SK-N-SH treated with all-trans-retinoic acid at 6 μM for 48 hours (cell line): ENCODE measurements around the gene NADSYN1.

Experiments used
- ATAC-seq: fragments of 200-7000 bp; cut with Tn5 transposase; 3 replicates; pipeline ENCODE4 v1.9.1; 2020; ENCODE audit warnings: mild to moderate bottlenecking, moderate library complexity
- ARNTL ChIP-seq: fragments of 450-650 bp; formaldehyde crosslinking; IDR thresholded peaks from 2 replicates; pipeline ENCODE4 v1.5.0; 2020; ENCODE audit warnings: low read depth, mild to moderate bottlenecking, moderate library complexity, borderline replicate concordance
- BACH2 ChIP-seq: fragments of 250-450 bp; sonication (Bioruptor Pico); IDR thresholded peaks from 2 replicates; pipeline ENCODE4 v1.9.0; 2021; ENCODE audit warnings: mild to moderate bottlenecking, borderline replicate concordance
- CSDC2 ChIP-seq: fragments of 250-450 bp; sonication (Bioruptor Pico); IDR thresholded peaks from 2 replicates; pipeline ENCODE4 v1.5.0; 2020; ENCODE audit warnings: mild to moderate bottlenecking, moderate library complexity
- ESRRG ChIP-seq: fragments of 250-450 bp; sonication (Bioruptor Pico); IDR thresholded peaks from 2 replicates; pipeline ENCODE4 v1.6.1; 2021; ENCODE audit warnings: mild to moderate bottlenecking
- GLIS3 ChIP-seq: fragments of 250-450 bp; sonication (Bioruptor Pico); IDR thresholded peaks from 2 replicates; pipeline ENCODE4 v1.5.0; 2020; ENCODE audit warnings: mild to moderate bottlenecking, moderate library complexity
- ISL1 ChIP-seq: fragments of 250-450 bp; sonication (Bioruptor Pico); IDR thresholded peaks from 2 replicates; pipeline ENCODE4 v2.1.2; 2022; ENCODE audit warnings: mild to moderate bottlenecking, moderate library complexity
- OSR1 ChIP-seq: fragments of 250-450 bp; sonication (Bioruptor Pico); IDR thresholded peaks from 2 replicates; pipeline ENCODE4 v1.8.0; 2022; ENCODE audit warnings: moderate library complexity, mild to moderate bottlenecking, inconsistent platforms
- PPARA ChIP-seq: fragments of 250-450 bp; sonication (Bioruptor Pico); IDR thresholded peaks from 2 replicates; pipeline ENCODE4 v1.5.0; 2020; ENCODE audit warnings: mild to moderate bottlenecking, borderline replicate concordance
- RARB ChIP-seq: fragments of 250-450 bp; sonication (Bioruptor Pico); IDR thresholded peaks from 2 replicates; pipeline ENCODE4 v1.8.0; 2021; ENCODE audit warnings: mild to moderate bottlenecking, moderate library complexity
- TCF4 ChIP-seq: fragments of 250-450 bp; sonication (Bioruptor Pico); IDR thresholded peaks from 2 replicates; pipeline ENCODE4 v1.8.0; 2021; ENCODE audit warnings: mild to moderate bottlenecking, moderate library complexity, borderline replicate concordance
- TOX ChIP-seq: fragments of 250-450 bp; sonication (Bioruptor Pico); IDR thresholded peaks from 2 replicates; pipeline ENCODE4 v1.8.0; 2021; ENCODE audit warnings: mild to moderate bottlenecking, moderate library complexity, borderline replicate concordance
- TSHZ2 ChIP-seq: fragments of 250-450 bp; sonication (Bioruptor Pico); IDR thresholded peaks from 2 replicates; pipeline ENCODE4 v1.5.0; 2020; ENCODE audit warnings: mild to moderate bottlenecking, moderate library complexity
- ZC3H10 ChIP-seq: fragments of 250-450 bp; sonication (Bioruptor Pico); IDR thresholded peaks from 2 replicates; pipeline ENCODE4 v1.5.1; 2021; ENCODE audit warnings: mild to moderate bottlenecking, moderate library complexity
- ZFP30 ChIP-seq: fragments of 450-650 bp; formaldehyde crosslinking; IDR thresholded peaks from 2 replicates; pipeline ENCODE4 v1.5.0; 2022; ENCODE audit warnings: mild to moderate bottlenecking, moderate library complexity
- ZNF565 ChIP-seq: fragments of 450-650 bp; formaldehyde crosslinking; conservative IDR thresholded peaks from 2 replicates; pipeline ENCODE4 v1.5.0; 2020; ENCODE audit warnings: low read depth, mild to moderate bottlenecking, moderate library complexity
- ZNF70 ChIP-seq: fragments of 450-650 bp; formaldehyde crosslinking; IDR thresholded peaks from 2 replicates; pipeline ENCODE4 v1.5.0; 2020; ENCODE audit warnings: mild to moderate bottlenecking, moderate library complexity
- TF ChIP-seq, protein P1 (sequence below): fragments of 250-450 bp; sonication (Bioruptor Pico); IDR thresholded peaks from 2 replicates; pipeline ENCODE4 v1.5.1; 2021; ENCODE audit warnings: mild to moderate bottlenecking, moderate library complexity
- TF ChIP-seq, protein P2 (sequence below): fragments of 250-450 bp; sonication (Bioruptor Pico); IDR thresholded peaks from 2 replicates; pipeline ENCODE4 v1.8.0; 2020; ENCODE audit warnings: mild to moderate bottlenecking, moderate library complexity, borderline replicate concordance
- TF ChIP-seq, protein P3 (sequence below): fragments of 250-450 bp; sonication (Bioruptor Pico); IDR thresholded peaks from 2 replicates; pipeline ENCODE4 v1.5.1; 2020; ENCODE audit warnings: low read depth, mild to moderate bottlenecking, moderate library complexity

The NADSYN1 gene

DNA sequence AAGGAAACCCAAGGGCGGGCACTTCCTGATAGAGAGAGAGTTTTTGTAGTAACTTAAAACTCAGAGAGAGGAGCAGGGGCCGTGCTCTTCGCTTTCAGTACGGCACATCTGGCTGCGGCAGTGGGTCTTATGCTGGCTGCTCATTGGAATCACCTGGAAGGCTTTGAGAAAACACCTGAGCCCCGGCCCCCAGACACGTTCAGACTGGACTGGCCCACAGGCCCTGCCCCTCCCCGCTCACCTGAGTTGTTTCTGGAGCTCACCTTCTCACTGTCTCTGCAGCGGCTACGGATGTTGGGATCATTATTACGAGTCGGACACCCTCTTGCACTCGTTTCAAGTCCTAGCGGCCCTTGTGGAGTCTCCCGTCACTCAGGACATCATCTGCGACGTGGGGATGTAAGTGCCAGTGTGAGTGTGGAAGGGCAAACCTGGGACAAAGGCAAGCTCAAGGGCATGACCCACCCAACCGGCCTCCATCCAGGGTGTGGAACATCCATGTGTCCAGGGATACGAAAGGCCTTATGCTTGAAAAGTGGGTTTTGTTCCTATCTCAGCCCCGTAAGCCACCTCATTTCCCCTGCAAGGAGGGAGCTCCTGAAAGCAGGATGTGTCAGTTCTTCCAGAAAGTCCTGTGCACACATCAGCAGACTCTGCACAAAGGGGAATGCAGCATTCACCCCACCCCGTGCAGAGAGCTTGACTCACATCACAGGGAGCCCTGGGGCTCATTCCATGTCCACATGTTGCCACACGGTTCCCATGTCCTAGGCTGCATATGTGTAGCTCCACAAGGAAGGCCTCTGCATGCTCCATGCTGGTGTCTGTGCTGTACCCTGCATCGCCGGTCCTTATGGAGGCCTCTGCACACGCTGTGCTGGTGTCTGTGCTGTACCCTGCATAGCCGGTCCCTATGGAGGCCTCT lies 5.4 kb downstream of the NADSYN1 start:
- TF ChIP-seq, protein P1, sequence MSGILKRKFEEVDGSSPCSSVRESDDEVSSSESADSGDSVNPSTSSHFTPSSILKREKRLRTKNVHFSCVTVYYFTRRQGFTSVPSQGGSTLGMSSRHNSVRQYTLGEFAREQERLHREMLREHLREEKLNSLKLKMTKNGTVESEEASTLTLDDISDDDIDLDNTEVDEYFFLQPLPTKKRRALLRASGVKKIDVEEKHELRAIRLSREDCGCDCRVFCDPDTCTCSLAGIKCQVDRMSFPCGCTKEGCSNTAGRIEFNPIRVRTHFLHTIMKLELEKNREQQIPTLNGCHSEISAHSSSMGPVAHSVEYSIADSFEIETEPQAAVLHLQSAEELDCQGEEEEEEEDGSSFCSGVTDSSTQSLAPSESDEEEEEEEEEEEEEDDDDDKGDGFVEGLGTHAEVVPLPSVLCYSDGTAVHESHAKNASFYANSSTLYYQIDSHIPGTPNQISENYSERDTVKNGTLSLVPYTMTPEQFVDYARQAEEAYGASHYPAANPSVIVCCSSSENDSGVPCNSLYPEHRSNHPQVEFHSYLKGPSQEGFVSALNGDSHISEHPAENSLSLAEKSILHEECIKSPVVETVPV (CRISPR knock-in tag): no peak
- TF ChIP-seq ISL1: no peak
- TF ChIP-seq ARNTL (CRISPR knock-in tag): no peak
- no peak for TF ChIP-seq TCF4 (CRISPR knock-in tag)
- no peak for TF ChIP-seq OSR1 (CRISPR knock-in tag)
- TF ChIP-seq ESRRG (CRISPR knock-in tag): no peak
- no peak for TF ChIP-seq PPARA (CRISPR knock-in tag)
- no peak for TF ChIP-seq GLIS3
- no peak for TF ChIP-seq ZNF565 (CRISPR knock-in tag)
- no peak for TF ChIP-seq CSDC2 (CRISPR knock-in tag)
- no peak for TF ChIP-seq ZC3H10 (CRISPR knock-in tag)
- TF ChIP-seq, protein P2, sequence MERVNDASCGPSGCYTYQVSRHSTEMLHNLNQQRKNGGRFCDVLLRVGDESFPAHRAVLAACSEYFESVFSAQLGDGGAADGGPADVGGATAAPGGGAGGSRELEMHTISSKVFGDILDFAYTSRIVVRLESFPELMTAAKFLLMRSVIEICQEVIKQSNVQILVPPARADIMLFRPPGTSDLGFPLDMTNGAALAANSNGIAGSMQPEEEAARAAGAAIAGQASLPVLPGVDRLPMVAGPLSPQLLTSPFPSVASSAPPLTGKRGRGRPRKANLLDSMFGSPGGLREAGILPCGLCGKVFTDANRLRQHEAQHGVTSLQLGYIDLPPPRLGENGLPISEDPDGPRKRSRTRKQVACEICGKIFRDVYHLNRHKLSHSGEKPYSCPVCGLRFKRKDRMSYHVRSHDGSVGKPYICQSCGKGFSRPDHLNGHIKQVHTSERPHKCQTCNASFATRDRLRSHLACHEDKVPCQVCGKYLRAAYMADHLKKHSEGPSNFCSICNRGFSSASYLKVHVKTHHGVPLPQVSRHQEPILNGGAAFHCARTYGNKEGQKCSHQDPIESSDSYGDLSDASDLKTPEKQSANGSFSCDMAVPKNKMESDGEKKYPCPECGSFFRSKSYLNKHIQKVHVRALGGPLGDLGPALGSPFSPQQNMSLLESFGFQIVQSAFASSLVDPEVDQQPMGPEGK (CRISPR knock-in tag): no peak
- TF ChIP-seq RARB: no peak
- TF ChIP-seq BACH2: no peak
- TF ChIP-seq ZFP30 (CRISPR knock-in tag): no peak
- TF ChIP-seq ZNF70 (CRISPR knock-in tag): no peak
- TF ChIP-seq, protein P3, sequence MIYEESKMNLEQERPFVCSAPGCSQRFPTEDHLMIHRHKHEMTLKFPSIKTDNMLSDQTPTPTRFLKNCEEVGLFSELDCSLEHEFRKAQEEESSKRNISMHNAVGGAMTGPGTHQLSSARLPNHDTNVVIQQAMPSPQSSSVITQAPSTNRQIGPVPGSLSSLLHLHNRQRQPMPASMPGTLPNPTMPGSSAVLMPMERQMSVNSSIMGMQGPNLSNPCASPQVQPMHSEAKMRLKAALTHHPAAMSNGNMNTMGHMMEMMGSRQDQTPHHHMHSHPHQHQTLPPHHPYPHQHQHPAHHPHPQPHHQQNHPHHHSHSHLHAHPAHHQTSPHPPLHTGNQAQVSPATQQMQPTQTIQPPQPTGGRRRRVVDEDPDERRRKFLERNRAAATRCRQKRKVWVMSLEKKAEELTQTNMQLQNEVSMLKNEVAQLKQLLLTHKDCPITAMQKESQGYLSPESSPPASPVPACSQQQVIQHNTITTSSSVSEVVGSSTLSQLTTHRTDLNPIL (CRISPR knock-in tag): no peak
- no peak for TF ChIP-seq TOX (CRISPR knock-in tag)
- TF ChIP-seq TSHZ2 (CRISPR knock-in tag): no peak
- no peak for ATAC-seq

DNA sequence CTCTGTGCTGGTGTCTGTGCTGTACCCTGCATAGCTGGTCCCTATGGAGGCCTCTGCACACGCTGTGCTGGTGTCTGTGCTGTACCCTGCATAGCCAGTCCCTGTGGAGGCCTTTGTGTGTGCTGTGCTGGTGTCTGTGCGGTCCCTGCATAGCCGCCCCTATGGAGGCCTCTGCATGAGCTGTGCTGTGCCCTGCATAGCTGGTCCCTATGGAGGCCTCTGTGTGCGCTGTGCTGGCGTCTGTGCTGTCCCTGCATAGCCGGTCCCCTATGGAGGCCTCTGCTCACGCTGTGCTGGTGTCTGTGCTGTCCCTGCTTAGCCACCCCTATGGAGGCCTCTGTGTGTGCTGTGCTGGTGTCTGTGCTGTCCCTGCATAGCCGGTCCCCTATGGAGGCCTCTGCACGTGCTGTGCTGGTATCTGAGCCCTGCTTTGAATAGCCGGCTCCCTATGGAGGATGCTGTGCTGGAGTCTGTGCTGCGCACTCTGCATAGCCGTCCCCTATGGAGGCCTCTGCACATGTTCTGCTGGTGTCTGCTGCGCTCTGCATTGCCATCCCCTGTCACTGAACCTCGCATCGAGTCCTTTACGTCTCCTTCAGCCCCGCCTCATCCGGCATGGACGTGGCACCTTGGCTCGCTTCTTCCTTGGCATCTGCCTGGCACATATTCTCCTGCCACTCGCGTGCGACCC lies 6.2 kb downstream of the NADSYN1 start:
- no peak for TF ChIP-seq TSHZ2 (CRISPR knock-in tag)
- no peak for TF ChIP-seq BACH2
- TF ChIP-seq GLIS3: no peak
- TF ChIP-seq, protein P2 (CRISPR knock-in tag): no peak
- TF ChIP-seq TOX (CRISPR knock-in tag): no peak
- no peak for TF ChIP-seq PPARA (CRISPR knock-in tag)
- TF ChIP-seq, protein P1 (CRISPR knock-in tag): no peak
- no peak for TF ChIP-seq ZFP30 (CRISPR knock-in tag)
- no peak for ATAC-seq
